Stimulated activated CD8-positive, alpha-beta memory T cell treated with anti-CD3 and anti-CD28 coated beads, Interleukin-2, amount 100 ng/mL, for 1 hour (primary cell): Measurements from ENCODE around the gene RAC3.
A peak's percentile ranks its signal among the peaks of the same experiment; 100 is the strongest.

Source experiments
- DNase-seq, 2 donors: peaks; one replicate each; pipeline ENCODE4 v3.0.0-alpha.2; 2020; ENCODE audit warnings: low read depth in 2 of 2

Gene RAC3

DNA sequence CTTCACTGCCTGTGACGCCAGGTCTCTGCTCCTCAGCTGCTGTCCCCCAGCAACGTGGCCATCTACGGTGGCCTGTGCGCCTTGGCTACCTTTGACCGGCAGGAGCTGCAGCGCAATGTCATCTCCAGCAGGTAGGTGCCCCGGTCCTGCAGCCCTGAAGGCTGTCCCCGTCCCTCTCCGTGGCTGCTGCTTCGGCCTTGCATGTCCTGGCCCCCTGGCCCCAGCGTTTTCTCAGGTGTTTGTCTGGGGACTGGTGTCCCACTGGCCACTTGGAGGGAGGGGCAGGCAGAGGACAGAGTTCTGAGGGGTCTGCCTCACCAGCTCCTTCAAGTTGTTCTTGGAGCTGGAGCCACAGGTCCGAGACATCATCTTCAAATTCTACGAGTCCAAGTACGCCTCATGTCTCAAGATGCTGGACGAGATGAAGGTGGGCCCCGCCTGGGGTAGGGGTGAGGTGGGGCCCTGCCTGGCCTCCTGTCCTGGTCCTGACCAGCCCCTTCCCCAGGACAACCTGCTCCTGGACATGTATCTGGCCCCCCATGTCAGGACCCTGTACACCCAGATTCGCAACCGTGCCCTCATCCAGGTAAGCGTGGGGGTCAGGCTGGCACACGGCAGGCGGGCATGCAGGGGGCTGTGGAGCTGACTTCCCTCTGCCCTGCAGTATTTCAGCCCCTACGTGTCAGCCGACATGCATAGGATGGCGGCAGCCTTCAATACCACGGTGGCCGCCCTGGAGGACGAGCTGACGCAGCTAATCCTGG lies 24.7 kb downstream of the RAC3 start:
- DNase-seq: no peak

DNA sequence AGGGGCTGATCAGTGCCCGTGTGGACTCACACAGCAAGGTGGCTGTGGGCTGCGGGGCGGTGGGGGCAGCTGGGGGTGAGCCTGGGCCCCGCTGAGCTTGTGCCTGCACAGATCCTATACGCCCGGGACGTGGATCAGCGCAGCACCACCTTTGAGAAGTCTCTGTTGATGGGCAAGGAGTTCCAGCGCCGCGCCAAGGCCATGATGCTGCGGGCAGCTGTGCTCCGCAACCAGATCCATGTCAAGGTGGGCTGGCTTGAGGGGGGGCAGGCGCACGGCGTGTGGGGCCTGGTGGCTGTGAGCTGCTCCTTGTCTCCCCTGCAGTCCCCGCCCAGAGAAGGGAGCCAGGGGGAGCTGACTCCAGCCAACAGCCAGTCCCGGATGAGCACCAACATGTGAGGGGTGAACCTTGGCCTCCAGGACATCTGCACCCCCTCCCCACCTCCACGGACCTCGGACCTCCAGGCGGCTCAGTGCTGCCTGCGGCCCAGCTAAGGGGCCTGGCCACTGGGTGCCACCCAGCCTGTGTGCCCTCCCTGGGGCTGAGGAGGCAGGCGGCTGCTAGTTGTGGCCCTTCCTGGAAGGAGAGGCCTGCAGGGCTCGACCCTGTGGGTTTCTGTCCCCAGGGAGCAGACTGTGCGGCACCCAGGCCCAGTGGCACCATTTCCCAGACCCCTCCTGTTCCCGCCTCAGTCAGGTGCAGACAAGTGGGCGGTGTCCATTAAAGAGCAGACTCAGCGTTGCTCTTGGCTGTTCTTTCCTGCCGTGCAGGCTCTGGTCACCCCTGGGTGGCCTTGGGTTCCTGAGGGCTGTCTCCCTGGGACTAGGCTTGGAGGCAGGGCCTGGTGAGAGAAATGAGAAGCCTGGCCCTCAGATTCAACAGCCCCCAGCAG lies 25.5 kb downstream of the RAC3 start:
- no peak for DNase-seq

DNA sequence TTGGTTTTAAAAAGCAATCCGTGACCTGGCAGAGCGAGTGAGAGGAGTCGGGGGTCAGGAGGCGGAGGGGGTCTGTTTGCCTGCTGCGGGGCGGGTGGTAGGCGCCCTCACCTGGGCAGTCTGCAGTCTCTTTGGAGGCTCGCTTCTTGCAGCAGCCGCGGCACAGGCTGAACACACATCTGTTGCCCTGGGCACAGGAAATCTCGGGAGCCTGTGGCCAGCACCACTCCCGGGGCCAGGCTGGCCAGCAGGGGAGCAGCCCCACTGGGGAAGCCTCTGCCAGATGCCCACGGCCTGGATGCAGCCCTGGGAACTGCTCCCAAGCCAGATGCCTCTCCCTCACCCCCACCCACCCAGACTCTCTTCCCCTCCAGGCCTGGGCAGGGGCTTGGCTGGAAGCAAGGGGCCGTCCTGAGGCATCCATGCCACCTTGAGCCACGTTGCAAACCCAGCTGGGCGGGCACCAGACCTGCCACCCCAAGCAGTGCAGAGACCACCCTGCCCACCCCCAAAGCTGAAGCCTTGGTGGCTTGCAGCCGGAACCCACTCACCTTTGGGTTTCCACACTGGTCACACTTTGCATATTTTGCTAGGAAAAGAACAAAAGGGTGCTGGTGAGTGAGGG lies 26.9 kb downstream of the RAC3 start:
- DNase-seq: no peak

DNA sequence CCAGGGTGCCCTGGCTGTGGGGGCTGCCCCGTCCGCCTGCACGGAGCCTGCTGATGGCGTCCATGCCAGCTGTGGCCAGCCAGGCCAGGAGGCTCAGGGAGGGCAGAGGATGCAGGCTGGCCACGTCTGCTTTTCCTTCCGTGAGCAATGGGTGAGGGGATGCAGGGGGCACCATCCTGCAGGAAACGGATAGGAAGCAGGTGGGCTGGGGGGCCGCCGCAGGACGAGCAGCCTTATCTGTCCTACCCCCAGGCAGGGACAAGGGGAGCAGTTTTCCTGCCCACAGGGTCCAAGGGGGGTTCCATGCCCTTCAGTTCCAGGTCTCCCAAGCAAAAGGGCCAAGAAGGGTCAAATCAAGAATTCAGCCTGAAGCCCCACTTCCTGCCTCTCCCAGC lies 27.4 kb downstream of the RAC3 start:
- DNase-seq: no peak

DNA sequence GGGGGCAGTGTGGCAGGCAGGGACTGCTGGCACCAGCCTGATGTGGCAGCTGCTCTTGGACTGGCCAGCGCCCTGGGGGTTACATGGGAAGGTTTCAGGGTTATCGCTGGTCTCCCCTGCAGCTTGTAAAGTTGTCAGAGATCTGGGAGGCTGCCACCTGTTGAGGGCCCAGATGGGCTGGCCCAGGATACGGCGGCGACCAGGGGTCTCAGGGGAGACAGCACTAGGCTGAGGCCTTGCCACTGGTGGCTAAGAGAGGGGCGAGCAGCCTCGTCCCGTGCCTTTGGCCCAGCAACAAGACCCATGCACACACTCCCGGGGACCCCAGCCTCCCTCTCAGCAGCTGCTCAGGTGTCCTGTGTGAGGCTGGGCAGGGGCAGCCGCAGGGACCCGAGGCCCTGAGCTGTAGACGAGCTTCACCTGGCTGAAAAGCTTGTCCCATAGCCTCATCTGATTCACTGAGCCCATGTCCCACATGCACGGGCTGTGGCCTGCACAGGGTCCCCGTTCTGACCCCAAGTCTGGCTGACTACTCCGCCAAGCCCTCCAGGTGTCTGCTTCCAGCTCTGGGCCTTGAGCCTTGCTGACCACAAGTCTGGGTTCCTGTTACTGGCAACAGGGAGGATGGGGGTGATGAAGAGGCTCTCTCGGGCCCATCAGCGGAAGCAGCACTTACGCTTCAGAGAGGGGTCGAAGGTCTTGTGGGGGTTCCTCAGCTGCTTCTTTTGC lies 28.0 kb downstream of the RAC3 start:
- DNase-seq: no peak

DNA sequence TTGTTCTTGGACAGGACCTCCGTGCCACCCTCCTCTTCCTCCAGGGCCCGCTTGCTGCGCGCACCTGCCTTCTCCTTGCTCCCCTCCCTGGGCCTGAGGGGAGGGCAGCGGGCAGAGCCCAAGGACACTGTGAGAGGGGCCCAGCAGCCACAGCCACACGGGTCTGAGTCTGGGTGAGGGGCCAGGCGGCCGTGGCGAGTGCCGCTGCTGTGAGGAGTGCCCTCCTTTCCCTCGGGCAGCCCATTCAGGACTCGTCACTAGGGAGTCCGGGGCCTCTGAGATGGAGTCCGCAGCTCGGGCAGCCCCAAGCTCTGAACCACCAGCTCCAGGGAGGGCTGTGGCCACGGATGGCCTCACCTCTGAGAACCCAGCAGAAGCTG lies 28.5 kb downstream of the RAC3 start:
- DNase-seq: no peak

DNA sequence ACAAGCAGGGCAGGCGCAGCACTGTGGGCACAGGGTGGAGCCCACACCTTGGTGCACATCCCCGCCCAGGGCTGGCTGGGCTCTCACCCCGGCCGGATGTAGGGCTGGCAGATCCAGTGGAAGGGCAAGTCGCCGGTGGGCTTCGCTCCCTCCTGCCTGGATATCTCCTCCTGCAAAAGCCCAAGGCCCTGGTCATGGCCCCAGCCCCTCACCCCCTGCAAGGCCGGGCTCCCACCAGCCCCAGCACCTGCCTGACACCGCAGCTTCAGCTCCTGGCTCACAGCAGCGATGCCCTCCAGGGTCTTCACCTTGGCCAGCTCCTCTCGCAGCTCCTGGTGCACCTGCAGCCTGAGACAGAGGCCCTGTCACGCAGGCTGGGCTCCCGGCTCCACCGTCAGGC lies 29.1 kb downstream of the RAC3 start:
- DNase-seq: no peak

DNA sequence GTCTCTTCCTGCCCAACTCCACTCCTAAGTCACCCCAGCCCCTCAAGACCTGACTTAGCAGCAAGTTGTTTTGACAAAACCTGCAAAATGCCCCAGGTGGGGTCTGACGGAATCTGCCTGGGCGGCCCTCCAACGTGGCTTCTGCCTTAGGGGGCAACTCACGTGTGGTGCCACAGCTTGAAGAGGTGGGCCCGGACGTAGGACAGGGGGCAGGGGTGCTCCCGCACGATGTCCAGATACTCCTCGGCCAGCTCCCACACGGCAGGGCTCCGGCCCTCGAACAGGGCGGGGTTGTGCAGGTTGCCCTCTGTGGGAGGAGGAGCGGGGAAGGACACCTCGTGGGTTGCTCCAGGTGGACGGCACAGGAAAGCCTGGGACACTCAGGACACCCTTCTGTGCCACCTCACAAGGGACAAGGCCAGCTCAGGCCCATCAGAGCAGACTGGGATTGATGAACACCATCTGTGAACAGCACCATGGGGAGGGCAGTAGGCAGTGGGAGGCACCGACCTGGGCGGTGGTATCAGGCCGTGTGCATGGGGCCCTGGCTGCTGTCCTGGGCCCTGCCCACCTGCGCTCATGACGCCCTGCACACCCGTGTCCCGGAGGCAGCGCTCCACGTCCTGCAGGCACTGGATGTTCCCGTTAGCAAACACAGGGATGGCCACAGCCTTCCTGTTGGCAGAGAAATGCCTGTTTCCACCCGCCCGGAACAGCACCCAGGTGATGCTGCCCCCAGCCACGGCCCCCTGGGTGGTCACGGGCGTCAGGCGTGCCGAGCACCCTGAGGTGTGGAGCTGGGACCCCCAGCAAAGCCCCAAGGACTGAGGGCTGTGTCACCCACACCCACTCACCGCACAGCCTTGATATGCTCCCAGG lies 29.8 kb downstream of the RAC3 start:
- DNase-seq: no peak

DNA sequence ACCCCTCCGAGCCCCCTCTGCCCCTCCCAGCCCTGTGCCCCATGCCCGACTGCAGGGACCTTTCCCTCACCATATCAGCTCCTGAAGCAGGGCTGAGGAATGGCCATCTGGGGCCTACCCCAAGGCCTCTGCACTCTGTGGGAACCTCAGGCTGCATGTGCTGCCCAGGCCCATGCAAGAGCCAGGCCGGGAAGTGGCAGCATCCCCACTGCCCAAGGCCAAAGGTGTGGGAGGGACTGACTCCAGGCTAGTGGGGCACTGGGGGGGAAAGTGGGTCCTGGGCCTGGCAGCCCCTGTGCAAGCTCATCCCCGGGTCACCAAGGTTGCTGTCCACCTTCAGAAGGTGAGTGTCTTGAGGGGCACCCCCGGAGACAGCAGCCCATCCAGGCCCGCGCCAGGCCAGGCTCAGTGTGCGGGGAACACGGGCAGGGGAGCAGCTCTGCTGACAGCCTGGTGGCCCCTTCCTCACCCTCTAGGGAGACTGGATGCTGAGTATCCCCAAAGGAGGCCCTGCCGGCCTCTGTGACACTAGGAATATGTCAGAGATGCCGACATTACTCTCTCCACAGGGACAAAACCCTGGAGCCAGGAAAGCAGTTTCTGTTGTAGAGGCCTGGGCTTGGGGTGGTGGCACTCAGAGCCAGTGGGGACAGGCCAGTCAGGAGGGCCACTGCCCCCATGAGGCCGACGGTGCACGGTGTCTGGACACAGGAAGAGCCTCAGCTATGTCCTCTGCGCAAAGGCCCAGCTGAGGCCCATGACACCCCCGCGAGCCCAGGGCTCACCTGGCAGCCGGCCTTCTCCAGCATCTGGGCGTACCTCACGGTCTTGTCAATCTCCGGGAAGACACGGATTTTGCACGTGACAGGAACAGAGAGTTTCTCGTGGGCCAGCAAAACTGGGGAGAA lies 30.9 kb downstream of the RAC3 start:
- DNase-seq: no peak

DNA sequence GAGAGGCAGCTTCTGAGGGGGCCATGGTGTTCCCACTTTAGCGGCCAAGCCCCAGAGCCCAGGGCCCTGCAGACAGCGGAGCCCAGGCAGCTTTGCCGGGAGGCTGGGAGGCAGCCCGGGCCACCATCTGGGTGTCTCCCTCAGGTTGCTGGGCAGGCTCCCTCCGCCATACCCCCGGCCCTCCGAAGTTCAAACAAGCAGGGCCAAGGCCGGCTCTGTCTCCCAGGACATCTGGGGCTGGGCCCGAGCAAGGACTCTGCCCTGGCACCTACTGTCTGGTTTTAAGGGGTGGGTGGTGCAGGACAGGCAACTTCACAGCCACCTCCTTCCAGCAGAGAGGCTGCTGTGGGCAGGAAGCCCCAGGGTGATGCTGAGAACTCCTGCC lies 31.5 kb downstream of the RAC3 start:
- no peak for DNase-seq

DNA sequence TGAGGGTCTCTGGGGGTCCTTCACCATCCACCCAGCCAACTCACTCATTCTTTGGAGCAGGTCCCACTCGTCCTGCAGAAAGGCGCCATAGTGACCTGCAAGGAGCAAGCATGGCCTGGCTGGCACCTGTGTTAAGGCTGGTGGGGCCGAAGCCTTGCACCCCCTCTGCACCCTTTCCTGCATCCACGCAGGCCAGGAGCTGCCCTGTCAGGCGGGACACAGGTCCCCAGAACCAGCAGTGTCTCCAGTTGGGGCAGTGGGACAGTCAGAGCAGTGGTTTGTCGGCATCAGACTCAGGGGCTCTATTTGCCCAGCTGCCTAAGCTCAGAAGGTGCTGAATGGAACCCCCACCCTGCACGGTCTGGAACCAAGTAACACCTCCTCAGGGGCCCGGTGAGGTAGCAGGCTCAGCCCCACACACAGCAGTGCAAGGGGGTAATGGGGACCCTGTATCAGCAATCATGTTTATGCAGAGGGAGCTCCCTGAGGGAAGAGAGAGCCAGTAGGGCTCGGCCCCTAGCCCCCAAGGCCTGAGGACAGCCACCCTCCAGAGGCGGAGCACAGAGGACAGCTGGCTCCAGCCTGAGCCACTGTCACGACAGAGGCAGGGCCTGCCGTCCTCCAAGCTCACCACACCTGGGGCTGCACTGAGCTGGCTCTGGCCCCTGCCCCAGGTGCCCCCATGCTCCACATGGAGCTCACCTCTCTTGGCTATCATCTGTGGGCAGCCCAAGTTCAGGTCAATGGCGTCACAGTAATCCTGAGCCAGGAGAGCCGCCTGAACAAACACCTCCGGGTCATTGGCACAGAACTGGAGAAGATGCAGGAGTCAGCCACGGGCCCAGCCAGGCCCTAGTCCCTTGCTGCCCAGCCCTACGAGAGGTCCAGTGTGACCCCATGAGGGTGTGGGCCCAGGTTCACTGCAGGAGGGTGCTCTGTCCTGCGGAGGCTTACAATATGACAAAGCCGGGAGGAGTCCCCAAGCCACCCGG lies 32.2 kb downstream of the RAC3 start:
- no peak for DNase-seq

DNA sequence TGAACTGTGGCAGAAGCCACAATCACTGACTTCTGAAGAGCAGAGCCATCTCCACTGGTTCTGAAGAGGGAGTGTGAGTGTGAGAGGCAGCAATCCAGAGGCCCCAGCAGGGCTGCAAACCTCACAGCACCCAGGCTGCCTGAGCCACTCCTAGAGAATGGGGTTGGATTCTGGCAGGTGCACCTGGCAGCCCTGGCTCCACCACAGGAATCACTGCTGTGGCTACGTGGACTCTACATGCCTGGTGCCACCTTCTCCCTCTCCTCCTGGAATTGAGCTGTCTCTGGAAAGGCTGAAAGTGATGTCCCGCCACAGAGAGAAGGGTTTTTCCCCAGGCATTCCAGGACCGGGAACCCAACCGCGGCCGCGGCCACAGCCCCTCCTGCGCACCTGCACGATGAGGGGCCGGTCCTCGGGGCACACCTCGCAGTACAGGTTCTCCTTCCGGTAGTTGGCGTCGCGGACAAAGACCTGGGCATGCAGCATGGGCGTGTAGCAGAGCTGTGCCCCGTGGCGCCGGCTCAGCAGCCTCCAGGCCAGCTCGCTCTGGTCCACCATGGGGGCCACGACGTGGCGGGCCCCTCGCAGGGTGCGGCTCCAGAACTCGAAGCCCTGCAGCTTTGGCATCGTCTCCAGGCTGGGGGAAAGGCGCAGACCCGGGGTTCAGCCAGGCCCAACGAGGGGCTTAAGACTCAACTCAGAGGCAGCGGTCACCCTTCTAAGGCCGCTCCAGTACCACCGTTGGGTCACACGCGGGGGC lies 33.1 kb downstream of the RAC3 start:
- no peak for DNase-seq

DNA sequence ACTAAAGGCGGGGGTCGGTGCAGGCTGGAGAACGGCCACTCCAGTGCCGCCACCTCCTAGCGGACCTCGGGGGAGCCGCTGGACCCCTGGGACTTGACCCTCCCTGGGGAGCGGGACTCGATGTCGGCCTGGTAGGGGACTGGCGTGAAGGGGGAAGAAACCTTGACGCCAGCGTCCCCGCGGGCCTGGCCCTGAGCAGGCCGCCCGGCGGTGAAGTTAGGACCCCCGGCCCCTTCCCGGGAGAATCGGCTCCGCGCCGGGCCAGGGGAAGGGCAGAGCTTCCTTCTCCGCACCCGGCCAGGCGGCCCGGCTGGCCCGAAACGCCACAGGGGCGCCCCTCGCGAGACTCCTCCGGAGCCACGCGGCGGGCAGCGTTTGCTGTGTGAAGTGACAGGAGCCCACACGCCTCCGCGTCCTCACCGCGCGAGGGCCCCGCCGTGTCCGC lies 33.7 kb downstream of the RAC3 start:
- DNase-seq: no peak

DNA sequence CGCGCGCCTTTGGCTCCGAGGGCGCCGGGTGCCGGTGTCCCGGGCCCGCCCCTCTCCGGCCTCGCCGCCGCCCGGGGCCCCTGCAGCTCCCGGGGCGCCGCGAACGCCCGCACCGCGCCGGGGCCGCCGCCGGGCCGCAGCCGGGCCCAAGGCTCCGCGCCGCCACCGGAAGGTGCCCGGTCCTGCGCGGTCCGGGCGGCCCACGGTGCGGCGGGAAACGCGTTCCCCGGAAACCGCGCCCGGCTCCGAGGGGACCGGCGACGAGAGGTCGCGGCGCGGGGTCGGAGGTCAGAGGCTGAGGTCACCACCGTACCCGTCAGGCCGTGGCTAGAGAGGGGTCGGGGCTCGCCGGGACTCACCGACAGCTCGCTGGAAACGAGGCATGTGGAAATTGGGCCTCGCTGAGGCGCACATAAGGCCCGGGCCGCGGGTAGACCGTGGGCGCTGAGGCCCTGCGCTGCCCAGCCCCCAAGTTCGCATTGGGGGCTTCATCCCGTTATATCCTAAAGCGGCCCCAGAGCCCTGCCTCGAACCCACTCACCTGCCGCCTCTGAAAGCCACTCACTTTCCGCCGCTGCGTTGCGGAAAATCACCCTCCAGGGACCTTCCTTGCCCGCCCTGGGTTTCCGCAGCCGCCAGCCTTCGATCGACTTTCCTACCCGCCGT lies 34.3 kb downstream of the RAC3 start, which contains the start of gene DUS1L:
Gene DUS1L, minus strand, starts transcription at position 167 of the 666 bp plus-strand sequence. CDS start 745 bp downstream, outside the sequence.
- peak; percentile 47 to 55 for DNase-seq

DNA sequence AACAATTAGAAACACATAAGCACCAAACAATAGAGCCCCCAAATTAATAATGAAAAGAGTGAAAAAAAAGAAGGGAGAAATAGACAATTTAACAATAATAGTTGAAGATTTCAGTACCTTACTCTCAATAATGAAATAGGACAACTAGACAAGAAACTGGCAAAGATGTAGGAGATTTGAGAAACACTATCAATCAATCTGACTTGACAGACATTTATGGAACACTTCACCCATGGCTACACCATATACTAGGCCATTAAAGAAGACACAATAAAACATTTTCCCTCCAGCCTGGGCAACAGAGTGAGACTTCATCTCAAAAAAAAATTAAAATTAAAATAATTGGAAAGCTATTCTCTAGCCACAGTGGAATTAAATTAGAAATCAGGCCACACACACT lies 39.1 kb downstream of the RAC3 start:
- no peak for DNase-seq

DNA sequence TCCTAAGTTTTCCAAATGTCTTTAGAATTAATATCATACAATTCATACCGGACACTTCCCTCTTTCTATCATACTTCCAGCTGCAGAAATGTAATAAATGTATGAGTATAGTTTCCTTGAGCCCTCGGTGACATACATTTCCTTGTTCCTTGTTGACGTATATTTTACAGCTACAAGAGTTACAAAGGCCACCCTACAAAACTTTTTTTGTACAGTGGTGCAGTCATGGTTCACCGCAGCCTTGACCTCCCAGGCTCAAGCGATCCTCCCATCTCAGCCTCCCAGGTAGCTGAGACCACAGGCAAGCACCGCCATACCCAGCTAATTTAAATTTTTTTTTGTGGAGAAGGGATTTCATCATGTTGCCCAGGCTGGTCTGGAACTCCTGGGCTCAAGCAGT lies 41.3 kb downstream of the RAC3 start:
- DNase-seq: no peak

DNA sequence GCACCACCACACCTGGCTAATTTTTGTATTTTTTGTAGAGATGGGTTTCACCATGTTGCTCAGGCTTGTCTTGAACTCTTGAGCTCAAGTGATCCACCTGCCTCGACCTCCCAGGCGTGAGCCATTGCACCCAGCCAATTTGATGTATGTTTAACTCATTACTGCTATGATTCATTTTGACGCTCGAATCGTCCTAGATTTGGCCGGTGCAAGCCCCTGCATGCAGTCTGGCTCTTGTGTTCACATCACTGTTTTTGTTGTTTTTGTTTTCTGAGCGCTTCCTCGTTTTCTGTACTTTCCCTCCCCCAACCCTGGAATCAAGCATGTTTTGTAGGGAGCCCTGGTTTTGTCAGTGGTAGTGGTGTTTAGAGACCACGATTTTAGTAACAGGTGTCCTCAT lies 42.0 kb downstream of the RAC3 start:
- DNase-seq: no peak
